Measurements from ENCODE around the gene FBXO44.

DNA sequence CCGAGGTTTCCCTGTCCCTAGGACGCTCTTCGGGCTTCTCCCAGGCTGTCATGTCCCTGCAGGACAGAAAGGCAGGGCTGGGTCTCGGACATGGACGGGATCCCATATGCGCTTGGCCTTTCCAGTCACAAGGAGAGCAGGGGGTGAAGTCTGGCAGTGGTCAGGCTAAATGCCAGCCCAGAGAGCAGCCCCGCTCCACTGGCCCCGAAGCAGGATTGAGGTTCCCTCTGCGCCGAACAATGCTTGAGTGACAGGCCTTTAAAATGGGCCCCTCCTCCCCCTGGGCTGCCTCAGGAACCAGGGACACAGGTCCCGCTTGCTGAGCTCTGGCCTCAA, 49.5 kb downstream of the FBXO44 start:
- TF ChIP-seq POLR2A (IDR thresholded peaks at IDR 0.05; ENCODE audit: low read length) (no peak), GATA1 (IDR thresholded peaks at IDR 0.05; ENCODE audit: low read depth, low read length) (no peak)
